OCI-LY3 (cell line): ENCODE data around the gene MAOB.

Experiments used
- EZH2phosphoT487 ChIP-seq: fragments of 200-600 bp; shearing (Covaris generic); IDR thresholded peaks from 2 replicates; pipeline ENCODE4 v1.6.1; 2018; ENCODE audit warnings: antibody characterized with exemption, mixed run types, low read depth
- TF ChIP-seq, protein P1 (sequence below): fragments of 200-600, 300-600 bp; sonication (generic); IDR thresholded peaks from 2 replicates; pipeline ENCODE4 v1.5.1; 2014; ENCODE audit warnings: antibody characterized with exemption, low read length, low read depth

DNA sequence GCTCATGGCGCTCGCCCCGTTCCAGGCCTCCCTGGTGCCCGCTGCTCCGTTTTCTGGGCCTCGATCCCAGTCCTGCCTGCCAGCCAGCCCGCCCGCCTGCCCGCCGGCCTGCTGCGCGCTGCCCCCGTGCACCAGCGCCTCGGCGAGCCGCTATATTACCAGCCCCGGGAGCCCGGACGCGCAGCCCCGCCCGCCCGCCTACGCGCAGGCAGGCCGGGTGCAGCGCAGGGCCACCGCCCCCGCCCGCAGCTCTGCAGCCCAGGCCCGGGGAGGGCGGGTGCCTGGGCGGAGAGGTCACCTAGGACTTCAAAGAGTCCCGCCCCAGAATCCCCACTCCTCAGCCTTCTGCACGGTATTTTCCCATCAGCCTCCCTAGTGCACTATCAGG is at the start of gene MAOB:
- TF ChIP-seq, protein P1, sequence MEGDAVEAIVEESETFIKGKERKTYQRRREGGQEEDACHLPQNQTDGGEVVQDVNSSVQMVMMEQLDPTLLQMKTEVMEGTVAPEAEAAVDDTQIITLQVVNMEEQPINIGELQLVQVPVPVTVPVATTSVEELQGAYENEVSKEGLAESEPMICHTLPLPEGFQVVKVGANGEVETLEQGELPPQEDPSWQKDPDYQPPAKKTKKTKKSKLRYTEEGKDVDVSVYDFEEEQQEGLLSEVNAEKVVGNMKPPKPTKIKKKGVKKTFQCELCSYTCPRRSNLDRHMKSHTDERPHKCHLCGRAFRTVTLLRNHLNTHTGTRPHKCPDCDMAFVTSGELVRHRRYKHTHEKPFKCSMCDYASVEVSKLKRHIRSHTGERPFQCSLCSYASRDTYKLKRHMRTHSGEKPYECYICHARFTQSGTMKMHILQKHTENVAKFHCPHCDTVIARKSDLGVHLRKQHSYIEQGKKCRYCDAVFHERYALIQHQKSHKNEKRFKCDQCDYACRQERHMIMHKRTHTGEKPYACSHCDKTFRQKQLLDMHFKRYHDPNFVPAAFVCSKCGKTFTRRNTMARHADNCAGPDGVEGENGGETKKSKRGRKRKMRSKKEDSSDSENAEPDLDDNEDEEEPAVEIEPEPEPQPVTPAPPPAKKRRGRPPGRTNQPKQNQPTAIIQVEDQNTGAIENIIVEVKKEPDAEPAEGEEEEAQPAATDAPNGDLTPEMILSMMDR: no peak
- no peak for TF ChIP-seq EZH2phosphoT487
